ENCODE data around the gene UBR4. TPM values are rescaled to one million over a fixed set of nuclear protein-coding genes. Genes with fewer than 3 reads are reported as not detected.

Gene UBR4
- total and polyA plus RNA-seq, 12 donors = 60.0 to 115 (median 90.6) TPM

GRCh38 chr1:19139711-19140110, 70.4 kb downstream of the UBR4 start:
- H3K27ac ChIP-seq = peak overlapping the region in 5 of 10 donors; percentile 38 to 80 (median 64)
- H3K27me3 ChIP-seq = no peaks in the 10 kb centered on the region
- WGBS, 2 donors = 57 to 60% methylated on average over 3 of the region's 3 CpGs

GRCh38 chr1:19138958-19139581, 71.0 kb downstream of the UBR4 start:
- peaks cover 0 to 18% (median 6%) of the 10 kb centered on the region in 9 donors for H3K4me1 ChIP-seq
- ATAC-seq (no peak), DNase-seq (no peak)
- H3K4me3 ChIP-seq = no peak overlapping the region
- H3K27me3 ChIP-seq = no peaks in the 10 kb centered on the region
- peaks cover 0 to 3% (median 0%) of the 10 kb centered on the region in 11 donors for H3K9me3 ChIP-seq
- WGBS, 2 donors = 75 to 80% methylated on average over 13 of the region's 13 CpGs
- intact Hi-C loops (cut with DNase I) = loop anchor here in 1 of 10 donors (10.0 kb wide), 1 partner anchor 46 kb away; no protein-coding TSS in a partner anchor
- peaks cover 0 to 100% (median 73%) of the 10 kb centered on the region in 9 donors for H3K36me3 ChIP-seq
- TF ChIP-seq CTCF (IDR thresholded peaks at IDR 0.05) = no peak
- peak overlapping the region in 1 of 10 donors; percentile 78 for H3K27ac ChIP-seq

More at GRCh38 chr1:19139711-19140110, 70.4 kb downstream of the UBR4 start:
- intact Hi-C loops (cut with DNase I) = loop anchor here in 1 of 10 donors (1.0 to 10.0 kb wide), 2 partner anchors 17 to 45 kb away; no protein-coding TSS in a partner anchor
- Histone ChIP-seq H3K36me3 (peaks cover 0 to 100% (median 75%) of the 10 kb centered on the region in 9 donors), H3K9me3 (no peaks in the 10 kb centered on the region), H3K4me1 (peaks cover 0 to 18% (median 6%) of the 10 kb centered on the region in 9 donors), H3K4me3 (no peak overlapping the region)
- no peak for DNase-seq
- no peak for TF ChIP-seq CTCF (IDR thresholded peaks at IDR 0.05)
- no peak for ATAC-seq

DNA sequence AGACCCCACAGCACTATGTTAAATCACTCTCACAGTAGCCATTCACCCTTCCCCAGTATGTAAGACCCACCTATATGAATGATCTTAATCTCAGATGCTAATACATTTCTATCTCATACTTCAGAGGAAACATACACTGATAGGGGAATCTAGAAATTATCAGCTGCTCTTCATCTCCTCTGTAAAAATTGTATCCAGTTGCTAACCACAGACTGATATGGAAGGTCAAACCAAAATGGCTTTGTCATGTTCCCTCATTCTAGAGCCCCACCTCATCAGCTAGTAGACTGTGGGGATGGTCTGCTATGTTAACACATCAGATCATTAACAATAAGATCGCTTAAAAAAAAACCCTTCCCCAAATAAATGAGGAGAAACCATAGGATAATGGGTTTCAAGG, 71.7 kb downstream of the UBR4 start:
- WGBS, 2 donors = 90 to 97% methylated on average over 1 of the region's 1 CpG
- intact Hi-C loops (cut with DNase I) = loop anchor here in 1 of 10 donors (10.0 kb wide), 1 partner anchor 46 kb away; no protein-coding TSS in a partner anchor
- no peak for TF ChIP-seq CTCF (IDR thresholded peaks at IDR 0.05)
- H3K36me3 ChIP-seq = peaks cover 0 to 100% (median 73%) of the 10 kb centered on the region in 9 donors
- no peak for DNase-seq
- H3K9me3 ChIP-seq = peaks cover 0 to 11% (median 0%) of the 10 kb centered on the region in 11 donors
- H3K27me3 ChIP-seq = no peaks in the 10 kb centered on the region
- H3K27ac ChIP-seq = no peak overlapping the region
- no peak overlapping the region for H3K4me3 ChIP-seq
- peaks cover 0 to 18% (median 6%) of the 10 kb centered on the region in 9 donors for H3K4me1 ChIP-seq
- no peak for ATAC-seq

DNA sequence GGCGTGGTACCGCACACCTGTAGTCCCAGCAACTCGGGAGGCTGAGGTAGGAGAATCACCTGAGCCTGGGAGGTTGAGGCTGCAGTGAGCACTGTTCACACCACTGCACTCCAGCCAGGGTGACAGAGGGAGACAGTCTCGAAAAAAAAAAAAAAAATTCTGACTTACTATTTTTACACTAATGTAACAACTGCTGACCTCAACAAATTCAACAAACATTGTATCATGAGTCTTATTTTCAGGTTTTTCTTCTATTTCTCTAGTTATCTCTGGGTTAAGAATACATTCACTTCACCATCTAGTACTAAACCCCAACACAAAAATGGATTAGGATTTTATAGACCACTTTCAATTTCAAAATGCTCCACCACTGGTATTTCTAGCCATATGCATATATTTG, 72.9 kb downstream of the UBR4 start:
- DNase-seq = no peak

More for the DNA sequence above, 72.9 kb downstream of the UBR4 start:
- Histone ChIP-seq H3K4me3 (no peak overlapping the region), H3K27me3 (no peaks in the 10 kb centered on the region), H3K27ac (no peak overlapping the region), H3K4me1 (peaks cover 0 to 18% (median 6%) of the 10 kb centered on the region in 9 donors), H3K36me3 (peaks cover 0 to 100% (median 71%) of the 10 kb centered on the region in 9 donors), H3K9me3 (peaks cover 0 to 16% (median 0%) of the 10 kb centered on the region in 11 donors)
- 77 to 84% methylated on average over 4 of the region's 4 CpGs for WGBS, 2 donors
- ATAC-seq = no peak
- no peak for TF ChIP-seq CTCF (IDR thresholded peaks at IDR 0.05)
- intact Hi-C loops (cut with DNase I) = loop anchor here in 1 of 10 donors (10.0 kb wide), 1 partner anchor 48 kb away; no protein-coding TSS in a partner anchor

Data from heart right ventricle (tissue), 16 donors.